ENCODE results near the gene SF3B2. TPM values are rescaled to one million over a fixed set of nuclear protein-coding genes. Genes with fewer than 3 reads are reported as not detected.
"Not testable (repeated sequence)": the region's sequence is repeated elsewhere in the genome, so short reads cannot be mapped to it uniquely, and the experiment has no call there.

SF3B2 gene
- total RNA-seq, 1 experiment from 2014 or later = 300 TPM

GRCh38 chr11:66114957-66115356, 62.8 kb downstream of the SF3B2 start:
- H2AFZ ChIP-seq (ENCODE audit: low read depth, low read length, poor library complexity, severe bottlenecking); DNase-seq (ENCODE audit: low read depth, low spot score); H3K36me3 ChIP-seq (ENCODE audit: control insufficient read depth in 1 of 2, insufficient read depth in 2 of 2, low read length in 2 of 2); POLR2A ChIA-PET; intact Hi-C loops (cut with micrococcal nuclease); RAD21 ChIA-PET (ENCODE audit: low non-redundant PET in 1 of 2, low total read pairs in 2 of 2, uncharacterized antibody in 2 of 2, unreplicated experiment in 2 of 2); BruUV-seq (replicated peaks); H4K20me1 ChIP-seq (ENCODE audit: insufficient read depth); H3K9ac ChIP-seq (ENCODE audit: low read length); ATAC-seq; H3K27me3 ChIP-seq (ENCODE audit: insufficient read depth, low read length); CTCF ChIA-PET; H3K27ac ChIP-seq (ENCODE audit: low read depth, low read length); H3K9me3 ChIP-seq (ENCODE audit: control insufficient read depth in 1 of 2, insufficient read depth in 1 of 2, low read depth in 1 of 2, low read length in 2 of 2); H3K9me2 ChIP-seq (ENCODE audit: insufficient read depth); H3K4me2 ChIP-seq (ENCODE audit: low read length); H3K4me3 ChIP-seq (replicated peaks in 1 of 2; ENCODE audit: low read depth in 1 of 2, low read length in 2 of 2): not testable (repeated sequence)
- Histone ChIP-seq H3K79me2 (ENCODE audit: insufficient read depth, low read length) (peaks cover 22% of the 10 kb centered on the region), H3K4me1 (ENCODE audit: control insufficient read depth in 1 of 2, insufficient read depth in 2 of 2, low read length in 2 of 2) (peaks cover 45 to 52% of the 10 kb centered on the region in 2 experiments)

- no peak for ATAC-seq
- no peak for DNase-seq (ENCODE audit: low read depth, low spot score)
- ChIA-PET CTCF (no interaction called here), POLR2A (no interaction called here), RAD21 (ENCODE audit: low non-redundant PET in 1 of 2, low total read pairs in 2 of 2, uncharacterized antibody in 2 of 2, unreplicated experiment in 2 of 2) (no interaction called here)
- Histone ChIP-seq H3K9me2 (ENCODE audit: insufficient read depth) (no peaks in the 10 kb centered on the region), H2AFZ (ENCODE audit: low read depth, low read length, poor library complexity, severe bottlenecking) (no peak overlapping the region), H3K9me3 (ENCODE audit: control insufficient read depth in 1 of 2, insufficient read depth in 1 of 2, low read depth in 1 of 2, low read length in 2 of 2) (no peaks in the 10 kb centered on the region), H3K4me2 (ENCODE audit: low read length) (no peak overlapping the region), H3K27ac (ENCODE audit: low read depth, low read length) (no peak overlapping the region), H3K27me3 (ENCODE audit: insufficient read depth, low read length) (no peaks in the 10 kb centered on the region), H3K79me2 (ENCODE audit: insufficient read depth, low read length) (peaks cover 21% of the 10 kb centered on the region), H3K9ac (ENCODE audit: low read length) (no peak overlapping the region), H3K36me3 (ENCODE audit: control insufficient read depth in 1 of 2, insufficient read depth in 2 of 2, low read length in 2 of 2) (no peaks in the 10 kb centered on the region), H3K4me1 (ENCODE audit: control insufficient read depth in 1 of 2, insufficient read depth in 2 of 2, low read length in 2 of 2) (peaks cover 45 to 53% of the 10 kb centered on the region in 2 experiments), H3K4me3 (replicated peaks in 1 of 2; ENCODE audit: low read depth in 1 of 2, low read length in 2 of 2) (no peak overlapping the region), H4K20me1 (ENCODE audit: insufficient read depth) (no peaks in the 10 kb centered on the region)
- intact Hi-C loops (cut with micrococcal nuclease) = no loop called here
- no TSS peak for BruUV-seq (replicated peaks)
- no peak for TF ChIP-seq RAD21 (IDR thresholded peaks at IDR 0.05; ENCODE audit: low read depth)
- TF ChIP-seq CTCF (IDR thresholded peaks at IDR 0.05 in 2 of 3, conservative IDR thresholded peaks at IDR 0.05 in 1 of 3; ENCODE audit: borderline replicate concordance in 1 of 3, insufficient read depth in 1 of 3, low read depth in 2 of 3, low read length in 2 of 3) = no peak
- no peak for TF ChIP-seq SRF (IDR thresholded peaks at IDR 0.05; ENCODE audit: low read depth)
- no peak for TF ChIP-seq CBX3 (IDR thresholded peaks at IDR 0.05; ENCODE audit: low read depth)
- TF ChIP-seq MAX (IDR thresholded peaks at IDR 0.05) = no peak
- no peak for TF ChIP-seq ZNF274 (IDR thresholded peaks at IDR 0.05; ENCODE audit: low read depth, low read length)
- TF ChIP-seq YY1 (IDR thresholded peaks at IDR 0.05; ENCODE audit: extremely low read depth, insufficient replicate concordance, low read depth, low read length) = no peak
- TF ChIP-seq POLR2A (IDR thresholded peaks at IDR 0.05; ENCODE audit: borderline replicate concordance, extremely low read depth, insufficient read depth, insufficient read length) = no peak
- no peak for TF ChIP-seq CEBPB (IDR thresholded peaks at IDR 0.05; ENCODE audit: low read depth)
- no peak for TF ChIP-seq ELF1 (IDR thresholded peaks at IDR 0.05; ENCODE audit: borderline replicate concordance, low read depth)
- no peak for TF ChIP-seq TCF7L2 (IDR thresholded peaks at IDR 0.05; ENCODE audit: borderline replicate concordance, extremely low read depth, insufficient read depth, insufficient read length)
- no peak for TF ChIP-seq EGR1 (IDR thresholded peaks at IDR 0.05; ENCODE audit: low read depth)
- TF ChIP-seq SIN3A (IDR thresholded peaks at IDR 0.05; ENCODE audit: low read depth) = no peak
- no peak for TF ChIP-seq JUND (IDR thresholded peaks at IDR 0.05)
- TF ChIP-seq REST (IDR thresholded peaks at IDR 0.05; ENCODE audit: low read depth) = no peak
These were observed 63.6 kb downstream of the SF3B2 start for GRCh38 chr11:66115638-66116301.
